Glutamatergic neuron (in vitro differentiated cells): ENCODE data around the gene PTTG1IP. TPM values are rescaled to one million over a fixed set of nuclear protein-coding genes. Genes with fewer than 3 reads are reported as not detected.
A peak's percentile ranks its signal among the peaks of the same experiment; 100 is the strongest.

Experiments
- DNase-seq: peaks from one replicate; pipeline ENCODE4 v3.0.0; 2022
- H3K27ac Mint-ChIP-seq: one replicate; pipeline ENCODE4 v1.8.0; 2020; ENCODE audit warnings: mild to moderate bottlenecking, mixed read lengths, inconsistent platforms; ENCODE audit not compliant: unreplicated experiment
- H3K27me3 Mint-ChIP-seq: one replicate; pipeline ENCODE4 v1.8.0; 2020; ENCODE audit warnings: mild to moderate bottlenecking, moderate library complexity, mixed read lengths, inconsistent platforms; ENCODE audit not compliant: unreplicated experiment
- H3K36me3 Mint-ChIP-seq: one replicate; pipeline ENCODE4 v1.8.0; 2020; ENCODE audit warnings: mild to moderate bottlenecking, mixed read lengths, inconsistent platforms; ENCODE audit not compliant: unreplicated experiment
- H3K4me1 Mint-ChIP-seq: one replicate; pipeline ENCODE4 v1.8.0; 2020; ENCODE audit warnings: mild to moderate bottlenecking, low read depth, mixed read lengths, inconsistent platforms; ENCODE audit not compliant: unreplicated experiment
- H3K4me3 Mint-ChIP-seq: one replicate; pipeline ENCODE4 v1.8.0; 2020; ENCODE audit warnings: mild to moderate bottlenecking, mixed read lengths, inconsistent platforms; ENCODE audit not compliant: unreplicated experiment
- H3K9me3 Mint-ChIP-seq: one replicate; pipeline ENCODE4 v1.8.0; 2020; ENCODE audit warnings: mild to moderate bottlenecking, moderate library complexity, mixed read lengths, inconsistent platforms; ENCODE audit not compliant: unreplicated experiment
- CTCF ChIP-seq: fragments of 200-600 bp; sonication (generic); IDR thresholded peaks from one replicate; pipeline ENCODE4 v1.5.0; 2021; ENCODE audit not compliant: partially characterized antibody, unreplicated experiment
- long read RNA-seq: library from polyadenylated mRNA; unstranded; transcript quantifications from one replicate; pipeline ENCODE4 v2.0.0, GENCODE V29; 2020; ENCODE audit not compliant: unreplicated experiment
- total RNA-seq: library from RNA; stranded (reverse); fragmentation: NEBNext Ultra II Directional; extraction: Animal tissue kit (Norgen Biotek cat#: 25700); gene quantifications from one replicate; pipeline ENCODE4 v1.2.1, GENCODE V29; 2021; ENCODE audit not compliant: unreplicated experiment

PTTG1IP gene
- 249 TPM for total RNA-seq
- long read RNA-seq, transcript PTTG1IP-201 (6 exons, 2,760 nt) = major isoform, 145 of 166 reads
- long read RNA-seq, partial matches to known transcripts = 6 of 166 reads
- long read RNA-seq, other reads (novel, unspliced or antisense) = 15 of 166 reads

DNA sequence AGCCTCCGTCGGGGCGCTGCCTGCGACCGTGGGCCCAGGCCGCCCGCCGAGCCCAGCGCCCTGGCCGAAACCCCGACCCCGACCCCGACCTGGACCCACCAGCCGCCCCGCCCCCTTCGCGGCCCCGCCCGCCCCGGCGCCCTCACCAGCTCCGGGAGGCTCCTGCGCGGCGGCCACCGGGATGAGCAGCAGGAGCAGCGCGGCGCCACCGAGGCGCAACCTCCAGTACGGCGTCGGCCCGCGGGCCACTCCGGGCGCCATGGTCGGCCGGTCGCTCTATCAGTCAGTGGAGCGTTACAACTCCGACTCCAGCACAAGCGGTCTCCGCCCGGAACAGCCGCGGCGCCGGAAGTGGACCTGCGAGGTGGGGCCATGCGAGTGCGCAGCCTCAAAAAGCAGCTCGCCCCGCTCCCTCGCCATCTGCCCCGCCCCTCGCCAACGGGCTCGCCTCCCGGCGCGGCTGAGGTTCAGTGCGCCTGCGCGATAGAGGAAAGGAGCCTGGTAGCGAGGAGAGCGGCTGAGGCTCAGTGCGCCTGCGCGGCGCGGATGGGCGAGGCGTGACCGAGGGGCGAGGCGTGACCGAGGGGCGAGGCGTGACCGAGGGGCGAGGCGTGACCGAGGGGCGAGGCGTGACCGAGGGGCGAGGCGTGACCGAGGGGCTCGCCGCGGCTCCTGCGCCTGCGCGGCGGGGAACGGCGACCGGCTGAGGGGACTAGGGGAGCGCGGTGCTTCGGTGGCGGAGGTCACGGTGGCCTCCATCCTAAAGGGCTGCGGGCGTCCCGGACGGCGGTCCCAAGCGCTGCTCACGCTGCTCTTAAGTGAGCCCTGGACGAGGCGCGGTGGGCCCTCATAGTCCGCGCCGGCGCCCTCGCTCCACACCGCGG is at the start of gene PTTG1IP:
TSS of gene PTTG1IP (minus strand) at position 335 of the 884 bp plus-strand sequence. CDS start at position 261, 74 bp downstream.
- H3K27ac Mint-ChIP-seq = peak within 1 kb of the TSS; percentile 98
- H3K9me3 Mint-ChIP-seq = peaks cover 7% of the 10 kb centered on the region
- peak; percentile 100 for DNase-seq
- H3K36me3 Mint-ChIP-seq = no peaks in the 10 kb centered on the region
- H3K4me3 Mint-ChIP-seq = peak within 1 kb of the TSS; percentile 99
- peaks cover 29% of the 10 kb centered on the region for H3K4me1 Mint-ChIP-seq
- no peak for TF ChIP-seq CTCF
- H3K27me3 Mint-ChIP-seq = peaks cover 6% of the 10 kb centered on the region

DNA sequence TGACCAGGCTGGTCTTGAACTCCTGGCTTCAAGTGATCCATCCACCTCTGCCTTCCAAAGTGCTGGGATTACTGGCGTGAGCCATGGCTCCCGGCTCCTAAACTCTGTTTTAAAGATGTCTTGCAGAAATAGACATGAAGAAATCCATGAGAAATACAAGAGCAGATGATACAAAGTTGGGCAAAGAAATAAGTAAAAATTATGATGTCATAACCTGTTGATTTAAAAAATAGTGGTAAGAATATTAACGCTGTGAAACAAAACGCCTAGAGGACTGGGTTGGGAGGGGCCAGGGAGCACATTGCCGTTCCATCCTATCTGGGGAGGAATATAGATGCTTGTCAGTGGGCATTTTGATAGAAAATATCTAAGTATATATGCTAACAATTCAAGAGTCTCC is 48.4 kb upstream of the PTTG1IP start:
- H3K27me3 Mint-ChIP-seq = peaks cover 24% of the 10 kb centered on the region
- peaks cover 10% of the 10 kb centered on the region for H3K9me3 Mint-ChIP-seq
- H3K4me1 Mint-ChIP-seq = peaks cover 5% of the 10 kb centered on the region
- peaks cover 15% of the 10 kb centered on the region for H3K36me3 Mint-ChIP-seq
- TF ChIP-seq CTCF = no peak
- no peak overlapping the region for H3K27ac Mint-ChIP-seq
- no peak for DNase-seq
- H3K4me3 Mint-ChIP-seq = no peak overlapping the region

DNA sequence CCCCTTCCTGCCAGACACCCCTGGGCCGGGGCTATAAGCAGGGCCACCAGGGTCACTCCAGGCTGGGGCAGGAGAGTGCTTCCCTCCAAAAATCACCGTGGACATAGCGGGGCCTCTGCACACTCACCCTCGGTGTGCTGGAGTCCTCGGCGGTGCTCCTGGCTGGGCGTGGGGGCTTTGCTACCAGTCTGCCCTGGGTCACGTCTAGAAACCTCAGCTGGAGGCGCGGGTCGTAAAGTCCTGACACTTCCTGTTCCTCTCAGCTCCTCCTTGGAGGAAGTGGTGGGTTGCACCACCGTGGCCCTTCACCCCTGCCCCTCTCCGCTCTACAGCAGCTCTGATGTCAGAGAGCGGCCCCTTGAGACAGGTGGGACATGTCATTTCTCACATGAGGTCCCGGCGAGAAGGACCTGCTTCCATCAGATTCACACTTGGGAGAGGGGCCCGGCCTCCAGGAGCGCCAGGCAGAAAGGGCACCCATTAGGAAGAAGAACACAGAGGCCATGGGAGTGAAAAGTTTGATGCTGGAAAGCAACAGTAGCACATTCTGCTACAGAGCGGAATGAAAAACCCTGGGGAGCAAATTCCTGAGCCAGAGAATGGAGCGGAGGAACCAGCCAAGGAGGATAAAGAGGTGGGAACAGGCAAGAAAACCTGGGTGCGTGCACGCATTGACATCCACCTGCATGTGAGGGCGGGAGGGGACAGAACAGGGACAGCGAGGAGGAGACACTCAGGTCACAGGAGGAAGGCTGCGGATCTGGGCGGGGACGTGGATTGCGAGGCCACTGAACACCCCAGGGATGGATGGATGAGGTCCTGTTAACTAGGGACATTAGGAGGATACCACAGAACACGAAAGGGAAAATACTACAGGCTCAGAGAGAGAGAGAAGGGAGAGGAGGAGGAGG is 47.5 kb upstream of the PTTG1IP start, which contains the start of gene ITGB2:
TSS of gene ITGB2 (minus strand) at position 206 of the 911 bp plus-strand sequence. CDS start 10,117 bp downstream, outside the sequence.
- peaks cover 4% of the 10 kb centered on the region for H3K4me1 Mint-ChIP-seq
- H3K4me3 Mint-ChIP-seq = peak within 1 kb of the TSS; percentile 47
- H3K36me3 Mint-ChIP-seq = peaks cover 15% of the 10 kb centered on the region
- no peak for TF ChIP-seq CTCF
- peaks cover 10% of the 10 kb centered on the region for H3K9me3 Mint-ChIP-seq
- peaks cover 19% of the 10 kb centered on the region for H3K27me3 Mint-ChIP-seq
- H3K27ac Mint-ChIP-seq = no peak within 1 kb of the TSS
- DNase-seq = peak; percentile 21

GRCh38 chr21:44919913-44920693 is 46.6 kb upstream of the PTTG1IP start:
- TF ChIP-seq CTCF = no peak
- Mint-ChIP-seq H3K27ac (no peak overlapping the region), H3K4me3 (peak overlapping the region; percentile 47), H3K9me3 (peaks cover 10% of the 10 kb centered on the region), H3K4me1 (peaks cover 4% of the 10 kb centered on the region), H3K27me3 (peaks cover 17% of the 10 kb centered on the region), H3K36me3 (peaks cover 15% of the 10 kb centered on the region)
- DNase-seq = peak; percentile 28
